GM12878 (cell line): ENCODE results near the gene SOSTDC1. TPM values are rescaled to one million over a fixed set of nuclear protein-coding genes. Genes with fewer than 3 reads are reported as not detected.

ENCODE experiments used
- ATAC-seq: fragments of 200-7000 bp; cut with Tn5 transposase; 3 replicates; pipeline ENCODE4 v1.9.1; 2020; ENCODE audit warnings: mild to moderate bottlenecking, moderate library complexity
- BruUV-seq: library from RNA; stranded (reverse); fragments of 400-500 nt; replicated peaks from 2 replicates; lab custom pipeline; 2021; lab: Mats Ljungman, UMichigan
- CTCF ChIA-PET: fragments of 300-600 bp; sonication (Branson Sonifier 250); formaldehyde crosslinking; extraction: SDS; loops from one replicate; lab custom pipeline; 2021; ENCODE audit warnings: inconsistent platforms; lab: Yijun Ruan, JAX
- POLR2A ChIA-PET: fragments of 350-600 bp; formaldehyde crosslinking; extraction: SDS; loops from one replicate; lab custom pipeline; 2021; ENCODE audit warnings: inconsistent platforms; lab: Charles Lee
- RAD21 ChIA-PET: fragments of 300-600 bp; sonication (Branson Sonifier 250); formaldehyde crosslinking; loops from one replicate; lab custom pipeline; 2023; ENCODE audit warnings: antibody characterized with exemption; ENCODE audit not compliant: unreplicated experiment; lab: Charles Lee
- SMC1A ChIA-PET: fragments of 300-600 bp; sonication (Branson Sonifier 250); formaldehyde crosslinking; loops from one replicate; lab custom pipeline; 2023; ENCODE audit not compliant: unreplicated experiment, uncharacterized antibody; lab: Charles Lee
- DNase-seq: peaks from one replicate; pipeline ENCODE4 v3.0.0-alpha.2; 2011; ENCODE audit warnings: low read depth, low spot score
- FAIRE-seq: peaks from 3 replicates; lab custom pipeline; 2011; peaks lifted over from hg19 to GRCh38; lab: Jason Lieb, UNC
- H2AFZ ChIP-seq: 2 replicates; pipeline ENCODE4 v1.6.0; 2011; ENCODE audit warnings: low read depth, low read length, control low read depth; ENCODE audit not compliant: control insufficient read depth
- H3K27ac ChIP-seq: 2 replicates; pipeline ENCODE4 v1.5.1; 2011; ENCODE audit warnings: control low read depth; ENCODE audit not compliant: control insufficient read depth, insufficient read depth
- H3K27me3 ChIP-seq, 2 experiments: replicated peaks in 1 of 2; 2 replicates each; pipeline versions ENCODE4 v1.6.0 to v1.6.1; 2011; ENCODE audit warnings: low read length in 1 of 2; ENCODE audit not compliant: control insufficient read depth in 2 of 2, insufficient read depth in 2 of 2
- H3K36me3 ChIP-seq, 2 experiments: 2 replicates each; pipeline ENCODE4 v1.5.1; 2011; ENCODE audit warnings: low read length in 1 of 2; ENCODE audit not compliant: control insufficient read depth in 2 of 2, insufficient read depth in 2 of 2
- H3K4me1 ChIP-seq: 2 replicates; pipeline ENCODE4 v1.6.1; 2011; ENCODE audit warnings: mild to moderate bottlenecking, low read length, moderate library complexity, mixed read lengths; ENCODE audit not compliant: control insufficient read depth, insufficient read depth
- H3K4me2 ChIP-seq: 2 replicates; pipeline ENCODE4 v1.6.0; 2011; ENCODE audit warnings: control low read depth; ENCODE audit not compliant: control insufficient read depth, insufficient read depth
- H3K4me3 ChIP-seq: fragments of 200-600 bp; sonication (generic); 2 replicates; pipeline ENCODE4 v1.5.1; 2016
- H3K79me2 ChIP-seq: 2 replicates; pipeline ENCODE4 v1.6.0; 2011; ENCODE audit warnings: low read length; ENCODE audit not compliant: control insufficient read depth, insufficient read depth
- H3K9ac ChIP-seq: 2 replicates; pipeline ENCODE4 v1.8.0; 2011; ENCODE audit warnings: low read length, control low read depth, mixed read lengths; ENCODE audit not compliant: control insufficient read depth, insufficient read depth
- H3K9me3 ChIP-seq: replicated peaks from 3 replicates; pipeline ENCODE4 v1.5.1; 2011; ENCODE audit warnings: mild to moderate bottlenecking, low read length; ENCODE audit not compliant: control insufficient read depth, insufficient read depth
- H4K20me1 ChIP-seq: 2 replicates; pipeline ENCODE4 v1.6.0; 2011; ENCODE audit not compliant: control insufficient read depth, insufficient read depth
- ATF7 ChIP-seq: fragments of 450-650 bp; IDR thresholded peaks from 2 replicates; pipeline ENCODE4 v1.6.1; 2016; ENCODE audit warnings: low read depth, mild to moderate bottlenecking
- CBFB ChIP-seq: IDR thresholded peaks from 2 replicates; pipeline ENCODE4 v1.6.1; 2016; ENCODE audit warnings: antibody characterized with exemption, low read depth
- ESRRA ChIP-seq: IDR thresholded peaks from 2 replicates; pipeline ENCODE4 v1.6.1; 2012; ENCODE audit warnings: mild to moderate bottlenecking, low read length, improper control_type of control experiment
- ETV6 ChIP-seq, 2 experiments: fragments of 450-650 bp in 1 of 2; IDR thresholded peaks in 1 of 2; conservative IDR thresholded peaks in 1 of 2; 2 replicates each; pipeline ENCODE4 v1.6.1; 2014; ENCODE audit warnings: antibody characterized with exemption in 1 of 2, borderline replicate concordance in 1 of 2, low read depth in 1 of 2, mild to moderate bottlenecking in 1 of 2, moderate library complexity in 1 of 2
- NR2C2 ChIP-seq: IDR thresholded peaks from 2 replicates; pipeline ENCODE4 v1.6.1; 2011; ENCODE audit warnings: borderline replicate concordance, low read depth; ENCODE audit not compliant: control insufficient read depth, insufficient read length
- NRF1 ChIP-seq: conservative IDR thresholded peaks from 2 replicates; pipeline ENCODE4 v1.6.1; 2011; ENCODE audit warnings: mild to moderate bottlenecking, low read depth, low read length, improper control_type of control experiment
- RELA ChIP-seq: fragments of 450-650 bp; IDR thresholded peaks from 2 replicates; pipeline ENCODE4 v1.8.0; 2014; ENCODE audit warnings: borderline replicate concordance; ENCODE audit not compliant: partially characterized antibody
- SMAD5 ChIP-seq: IDR thresholded peaks from 2 replicates; pipeline ENCODE4 v1.6.1; 2016; ENCODE audit warnings: antibody characterized with exemption, low read depth
- SMARCA5 ChIP-seq: fragments of 450-650 bp; IDR thresholded peaks from 2 replicates; pipeline ENCODE4 v1.6.1; 2017; ENCODE audit warnings: mild to moderate bottlenecking
- SMC3 ChIP-seq: IDR thresholded peaks from 2 replicates; pipeline ENCODE4 v1.6.1; 2011; ENCODE audit warnings: low read length, improper control_type of control experiment, borderline replicate concordance
- SREBF2 ChIP-seq: IDR thresholded peaks from 2 replicates; pipeline ENCODE4 v1.6.1; 2012; ENCODE audit warnings: mild to moderate bottlenecking, low read length
- SUZ12 ChIP-seq: fragments of 200-600 bp; sonication (generic); IDR thresholded peaks from one replicate; pipeline ENCODE4 v1.6.1; 2018; ENCODE audit warnings: antibody characterized with exemption, mild to moderate bottlenecking; ENCODE audit not compliant: unreplicated experiment
- WGBS: methylation state at CpG from one replicate; pipeline ENCODE4 v1.1.6; 2016; ENCODE audit warnings: low lambda C conversion rate; ENCODE audit not compliant: insufficient replicate concordance, insufficient coverage; ENCODE audit errors: missing lambda C conversion rate; 5-methylcytosine and 5-hydroxymethylcytosine counted together
- in situ Hi-C: fragments of 300-500 bp; cut with MboI; formaldehyde crosslinking; loops from 9 replicates; pipeline ENCODE4 v1.14.3; 2018; ENCODE audit warnings: mixed read lengths
- intact Hi-C: fragments of 100-400 bp; cut with micrococcal nuclease; formaldehyde crosslinking; loops from one replicate; pipeline ENCODE4 v1.14.2; 2022; ENCODE audit not compliant: unreplicated experiment
- polyA plus RNA-seq, 11 experiments: library from polyadenylated mRNA; depleted of rRNA in 4 of 11; unstranded in 6 of 11; stranded (reverse) in 5 of 11; fragments of >200 nt; fragmentation: Nextera tagmentation in 4 of 11; fragmentation: Illumina TruSeq in 1 of 11; extraction: Ambion mirVana in 4 of 11; extraction: Trizol in 1 of 11; gene quantifications; 1 replicate in 1 of 11; 2 replicates in 10 of 11; pipeline versions ENCODE4 v1.2.1 to v1.2.3, GENCODE V29; 2011 to 2016; ENCODE audit warnings: inconsistent platforms in 2 of 11, missing spikeins in 2 of 11, low read depth in 1 of 11
- total RNA-seq, 4 experiments: library from RNA; depleted of rRNA in 3 of 4; stranded (reverse); fragments of >200 nt in 3 of 4; fragmentation: Illumina TruSeq in 1 of 4; extraction: Trizol in 1 of 4; gene quantifications; 2 replicates each; pipeline versions ENCODE4 v1.2.1 to v1.2.3, GENCODE V29; 2013 to 2021
- TF ChIP-seq, protein P1 (sequence below): IDR thresholded peaks from 2 replicates; pipeline ENCODE4 v1.6.1; 2011; ENCODE audit warnings: low read depth, mild to moderate bottlenecking, low read length, moderate library complexity, borderline replicate concordance; ENCODE audit errors: extremely low read depth
- TF ChIP-seq, protein P2 (sequence below): fragments of 450-650 bp; IDR thresholded peaks from 2 replicates; pipeline ENCODE4 v1.6.1; 2017; ENCODE audit warnings: mild to moderate bottlenecking, moderate library complexity
- TF ChIP-seq, protein P3 (sequence below): IDR thresholded peaks from 2 replicates; pipeline ENCODE4 v1.6.1; 2011; ENCODE audit warnings: low read depth, low read length, improper control_type of control experiment, borderline replicate concordance

Gene SOSTDC1
- total and polyA plus RNA-seq, 10 of the 15 experiments (the other 5 are each of a cell fraction or from before 2014, with no cell fraction given) = not detected

DNA sequence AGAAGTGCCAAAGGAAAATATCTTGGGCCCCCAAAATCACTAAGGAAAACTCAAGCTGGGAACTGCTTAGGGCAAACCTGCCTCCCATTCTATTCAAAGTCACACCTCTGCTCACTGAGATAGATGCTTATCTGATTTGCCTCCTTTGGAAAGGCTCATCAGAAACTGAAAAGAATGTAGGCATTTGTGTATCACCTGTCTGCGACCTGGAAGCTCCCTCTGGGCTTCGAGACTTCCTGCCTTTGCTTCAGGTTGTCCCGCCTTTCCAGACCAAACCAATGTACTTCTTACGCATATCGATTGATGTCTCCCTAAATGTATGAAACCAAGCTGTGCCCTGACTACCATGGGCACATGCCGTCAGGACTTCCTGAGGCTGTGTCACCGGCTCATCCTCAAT is 46.6 kb upstream of the SOSTDC1 start (continued):
- TF ChIP-seq ATF7 (no peak), SMC3 (no peak), SMARCA5 (no peak), NRF1 (no peak), CBFB (no peak), ESRRA (no peak), NR2C2 (no peak), SMAD5 (no peak)
- TF ChIP-seq, protein P1, sequence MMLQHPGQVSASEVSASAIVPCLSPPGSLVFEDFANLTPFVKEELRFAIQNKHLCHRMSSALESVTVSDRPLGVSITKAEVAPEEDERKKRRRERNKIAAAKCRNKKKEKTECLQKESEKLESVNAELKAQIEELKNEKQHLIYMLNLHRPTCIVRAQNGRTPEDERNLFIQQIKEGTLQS = no peak

DNA sequence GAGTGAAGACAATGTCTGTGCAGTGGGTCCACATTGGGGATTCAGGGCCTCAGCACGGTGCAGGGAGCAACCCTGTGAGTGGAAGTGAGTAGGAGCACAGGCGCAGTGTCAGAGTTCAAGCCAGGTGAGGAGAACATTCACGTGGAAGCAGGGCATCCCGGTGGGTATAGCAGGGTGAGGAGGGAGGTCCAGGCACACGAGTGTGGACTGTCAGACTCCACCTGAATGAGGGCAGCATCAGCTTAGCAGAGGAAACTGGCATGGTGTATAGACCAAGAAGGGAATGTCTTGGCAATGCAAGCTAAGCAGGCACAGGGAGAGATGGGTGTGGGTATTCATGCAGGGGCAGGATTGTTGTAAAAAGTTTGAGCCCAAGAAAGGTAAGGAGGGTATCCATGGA is 45.8 kb upstream of the SOSTDC1 start:
- no peaks in the 10 kb centered on the region for H4K20me1 ChIP-seq
- no peaks in the 10 kb centered on the region; a peak in 1 of 4 replicates for H3K27me3 ChIP-seq
- H3K4me2 ChIP-seq = no peak overlapping the region
- no TSS peak for BruUV-seq
- no peak for ATAC-seq
- in situ Hi-C loops = no loop called here
- ChIA-PET SMC1A (no interaction called here), RAD21 (no interaction called here), CTCF (no interaction called here), POLR2A (no interaction called here)
- no peak for DNase-seq
- H2AFZ ChIP-seq = no peak overlapping the region
- H3K79me2 ChIP-seq = no peaks in the 10 kb centered on the region
- H3K4me1 ChIP-seq = no peaks in the 10 kb centered on the region
- intact Hi-C loops = no loop called here
- no peak overlapping the region for H3K9ac ChIP-seq
- 18% methylated on average over 5 of the region's 5 CpGs for WGBS
- no peak for FAIRE-seq
- H3K9me3 ChIP-seq = no peaks in the 10 kb centered on the region
- no peak overlapping the region for H3K4me3 ChIP-seq
- H3K36me3 ChIP-seq = no peaks in the 10 kb centered on the region
- no peak overlapping the region for H3K27ac ChIP-seq
- TF ChIP-seq, protein P2, sequence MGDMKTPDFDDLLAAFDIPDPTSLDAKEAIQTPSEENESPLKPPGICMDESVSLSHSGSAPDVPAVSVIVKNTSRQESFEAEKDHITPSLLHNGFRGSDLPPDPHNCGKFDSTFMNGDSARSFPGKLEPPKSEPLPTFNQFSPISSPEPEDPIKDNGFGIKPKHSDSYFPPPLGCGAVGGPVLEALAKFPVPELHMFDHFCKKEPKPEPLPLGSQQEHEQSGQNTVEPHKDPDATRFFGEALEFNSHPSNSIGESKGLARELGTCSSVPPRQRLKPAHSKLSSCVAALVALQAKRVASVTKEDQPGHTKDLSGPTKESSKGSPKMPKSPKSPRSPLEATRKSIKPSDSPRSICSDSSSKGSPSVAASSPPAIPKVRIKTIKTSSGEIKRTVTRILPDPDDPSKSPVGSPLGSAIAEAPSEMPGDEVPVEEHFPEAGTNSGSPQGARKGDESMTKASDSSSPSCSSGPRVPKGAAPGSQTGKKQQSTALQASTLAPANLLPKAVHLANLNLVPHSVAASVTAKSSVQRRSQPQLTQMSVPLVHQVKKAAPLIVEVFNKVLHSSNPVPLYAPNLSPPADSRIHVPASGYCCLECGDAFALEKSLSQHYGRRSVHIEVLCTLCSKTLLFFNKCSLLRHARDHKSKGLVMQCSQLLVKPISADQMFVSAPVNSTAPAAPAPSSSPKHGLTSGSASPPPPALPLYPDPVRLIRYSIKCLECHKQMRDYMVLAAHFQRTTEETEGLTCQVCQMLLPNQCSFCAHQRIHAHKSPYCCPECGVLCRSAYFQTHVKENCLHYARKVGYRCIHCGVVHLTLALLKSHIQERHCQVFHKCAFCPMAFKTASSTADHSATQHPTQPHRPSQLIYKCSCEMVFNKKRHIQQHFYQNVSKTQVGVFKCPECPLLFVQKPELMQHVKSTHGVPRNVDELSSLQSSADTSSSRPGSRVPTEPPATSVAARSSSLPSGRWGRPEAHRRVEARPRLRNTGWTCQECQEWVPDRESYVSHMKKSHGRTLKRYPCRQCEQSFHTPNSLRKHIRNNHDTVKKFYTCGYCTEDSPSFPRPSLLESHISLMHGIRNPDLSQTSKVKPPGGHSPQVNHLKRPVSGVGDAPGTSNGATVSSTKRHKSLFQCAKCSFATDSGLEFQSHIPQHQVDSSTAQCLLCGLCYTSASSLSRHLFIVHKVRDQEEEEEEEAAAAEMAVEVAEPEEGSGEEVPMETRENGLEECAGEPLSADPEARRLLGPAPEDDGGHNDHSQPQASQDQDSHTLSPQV = no peak
- TF ChIP-seq ETV6 (conservative IDR thresholded peaks at IDR 0.05 in 1 of 2, IDR thresholded peaks at IDR 0.05 in 1 of 2; ENCODE audit: borderline replicate concordance in 1 of 2, low read depth in 1 of 2) (no peak), SUZ12 (no peak), CBFB (no peak), SREBF2 (no peak), RELA (no peak)
- TF ChIP-seq, protein P3, sequence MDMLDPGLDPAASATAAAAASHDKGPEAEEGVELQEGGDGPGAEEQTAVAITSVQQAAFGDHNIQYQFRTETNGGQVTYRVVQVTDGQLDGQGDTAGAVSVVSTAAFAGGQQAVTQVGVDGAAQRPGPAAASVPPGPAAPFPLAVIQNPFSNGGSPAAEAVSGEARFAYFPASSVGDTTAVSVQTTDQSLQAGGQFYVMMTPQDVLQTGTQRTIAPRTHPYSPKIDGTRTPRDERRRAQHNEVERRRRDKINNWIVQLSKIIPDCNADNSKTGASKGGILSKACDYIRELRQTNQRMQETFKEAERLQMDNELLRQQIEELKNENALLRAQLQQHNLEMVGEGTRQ = no peak
